ENCODE measurements around the gene MYH3.
A peak's percentile ranks its signal among the peaks of the same experiment; 100 is the strongest.

MYH3 gene

GRCh38 chr17:10623737-10624338 lies 33.3 kb downstream of the MYH3 start:
- H3K4me3 ChIP-seq (ENCODE audit: low read depth, low read length): no peak overlapping the region
- no peak for TF ChIP-seq CTCF (IDR thresholded peaks at IDR 0.05; ENCODE audit: borderline replicate concordance, insufficient read depth, low read depth, low read length)

- no peak for TF ChIP-seq CTCF (IDR thresholded peaks at IDR 0.05; ENCODE audit: borderline replicate concordance, insufficient read depth, low read depth, low read length)
- H3K4me3 ChIP-seq (ENCODE audit: low read depth, low read length): no peak overlapping the region
Observed at GRCh38 chr17:10622617-10623485, 34.3 kb downstream of the MYH3 start.

- TF ChIP-seq CTCF (IDR thresholded peaks at IDR 0.05; ENCODE audit: borderline replicate concordance, insufficient read depth, low read depth, low read length): no peak
- H3K4me3 ChIP-seq (ENCODE audit: low read depth, low read length): no peak overlapping the region
Observed at GRCh38 chr17:10621397-10621796, 35.7 kb downstream of the MYH3 start.

- TF ChIP-seq CTCF (IDR thresholded peaks at IDR 0.05; ENCODE audit: borderline replicate concordance, insufficient read depth, low read depth, low read length): no peak
- H3K4me3 ChIP-seq (ENCODE audit: low read depth, low read length): no peak overlapping the region
Observed at GRCh38 chr17:10620823-10621222, 36.3 kb downstream of the MYH3 start.

- H3K4me3 ChIP-seq (ENCODE audit: low read depth, low read length): no peak overlapping the region
- peak; percentile 95 for TF ChIP-seq CTCF (IDR thresholded peaks at IDR 0.05; ENCODE audit: borderline replicate concordance, insufficient read depth, low read depth, low read length)
Observed at GRCh38 chr17:10618202-10618635, 38.9 kb downstream of the MYH3 start.

- no peak for TF ChIP-seq CTCF (IDR thresholded peaks at IDR 0.05; ENCODE audit: borderline replicate concordance, insufficient read depth, low read depth, low read length)
- H3K4me3 ChIP-seq (ENCODE audit: low read depth, low read length): no peak overlapping the region
Observed at GRCh38 chr17:10617120-10617505, 40.0 kb downstream of the MYH3 start.
